Measurements from ENCODE around the gene DDX54. TPM values are rescaled to one million over a fixed set of nuclear protein-coding genes. Genes with fewer than 3 reads are reported as not detected.

DDX54 gene
- total RNA-seq, 4 donors from 2014 or later = 42.4 to 67.0 (median 51.8) TPM

- ATAC-seq (ENCODE audit: low FRiP score) (peak; percentile 75), DNase-seq (ENCODE audit: low spot score) (no peak)
- TF ChIP-seq CTCF (IDR thresholded peaks at IDR 0.05) = no peak
Observed at GRCh38 chr12:113231235-113232088, 46.2 kb upstream of the DDX54 start.

- DNase-seq (ENCODE audit: low spot score) (no peak), ATAC-seq (ENCODE audit: low FRiP score) (no peak)
- TF ChIP-seq CTCF (IDR thresholded peaks at IDR 0.05) = no peak
Observed at GRCh38 chr12:113230315-113231234, 45.3 kb upstream of the DDX54 start.

- no peak for DNase-seq (ENCODE audit: low spot score)
- no peak for TF ChIP-seq CTCF (IDR thresholded peaks at IDR 0.05)
- ATAC-seq (ENCODE audit: low FRiP score) = no peak
Observed at GRCh38 chr12:113228394-113229028, 43.2 kb upstream of the DDX54 start.

GRCh38 chr12:113227686-113228391, 42.6 kb upstream of the DDX54 start:
- no peak for ATAC-seq (ENCODE audit: low FRiP score)
- TF ChIP-seq CTCF (IDR thresholded peaks at IDR 0.05) = no peak

GRCh38 chr12:113226696-113227568, 41.7 kb upstream of the DDX54 start:
- DNase-seq (ENCODE audit: low spot score) (no peak), ATAC-seq (ENCODE audit: low FRiP score) (no peak)
- no peak for TF ChIP-seq CTCF (IDR thresholded peaks at IDR 0.05)

More at GRCh38 chr12:113227686-113228391, 42.6 kb upstream of the DDX54 start:
- no peak for DNase-seq (ENCODE audit: low spot score)
